T-helper 22 cell (primary cell): ENCODE data around the gene BBS2.

ENCODE experiments used
- DNase-seq: peaks from one replicate; pipeline ENCODE4 v3.0.0-alpha.2; 2020; ENCODE audit warnings: low read depth

The BBS2 gene

DNA sequence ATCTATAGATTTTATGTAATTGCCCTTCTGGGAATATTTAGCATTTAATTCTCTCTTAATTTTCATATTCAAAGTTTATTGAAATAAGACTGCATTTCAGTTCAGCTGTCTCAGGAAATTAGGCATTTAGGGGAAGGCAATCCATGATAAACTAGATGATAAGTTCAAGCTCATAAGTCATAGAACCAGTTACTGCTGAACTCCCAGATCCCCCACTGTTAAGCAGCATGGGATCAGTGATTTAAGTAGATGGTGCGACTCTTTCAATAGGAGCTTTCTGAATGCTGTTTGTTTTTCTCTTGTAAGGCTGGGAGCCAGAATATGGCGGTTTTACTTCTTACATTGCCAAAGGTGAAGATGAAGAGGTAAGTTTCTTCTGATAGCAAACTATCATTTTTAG, 44.6 kb downstream of the BBS2 start:
- no peak for DNase-seq

- DNase-seq = no peak
These were observed 49.2 kb downstream of the BBS2 start for GRCh38 chr16:56470666-56471065.

DNA sequence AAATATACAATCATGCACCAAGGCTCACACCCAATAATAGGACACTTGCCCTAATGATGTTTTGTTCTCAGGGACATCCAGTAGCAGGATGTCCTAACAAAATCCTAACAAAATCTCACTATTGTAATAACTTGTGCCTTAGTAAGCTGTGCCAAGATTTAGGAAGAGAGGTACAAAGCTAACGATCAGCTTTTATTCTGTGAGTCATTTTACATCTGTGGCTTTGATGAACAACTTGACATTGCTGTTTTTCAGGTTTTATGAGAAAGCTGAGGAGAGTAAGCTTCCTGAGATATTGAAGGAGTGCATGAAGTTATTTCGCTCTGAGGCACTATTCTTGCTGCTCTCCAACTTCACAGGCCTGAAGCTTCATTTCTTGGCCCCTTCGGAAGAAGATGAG, 49.6 kb downstream of the BBS2 start:
- no peak for DNase-seq

DNA sequence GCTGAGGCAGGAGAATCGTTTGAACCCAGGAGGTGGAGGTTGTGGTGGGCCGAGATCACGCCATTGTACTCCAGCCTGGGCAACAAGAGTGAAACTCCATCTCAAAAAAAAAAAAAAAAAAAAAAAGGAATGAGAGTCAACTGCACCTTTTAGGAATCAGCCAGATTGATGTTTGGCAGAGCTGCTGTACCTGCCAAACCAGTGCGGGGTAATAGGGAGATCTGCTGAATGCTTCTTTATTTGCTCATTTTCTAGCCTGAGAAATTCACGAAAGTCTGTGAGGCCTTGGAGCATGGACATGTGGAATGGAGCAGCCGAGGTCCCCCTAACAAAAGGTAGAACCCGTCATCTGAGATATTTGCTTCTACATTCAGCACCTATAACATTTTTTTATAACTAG, 50.1 kb downstream of the BBS2 start:
- DNase-seq = no peak

GRCh38 chr16:56468800-56469199, 51.0 kb downstream of the BBS2 start:
- DNase-seq = no peak

GRCh38 chr16:56466344-56466743, 53.5 kb downstream of the BBS2 start:
- DNase-seq = no peak

DNA sequence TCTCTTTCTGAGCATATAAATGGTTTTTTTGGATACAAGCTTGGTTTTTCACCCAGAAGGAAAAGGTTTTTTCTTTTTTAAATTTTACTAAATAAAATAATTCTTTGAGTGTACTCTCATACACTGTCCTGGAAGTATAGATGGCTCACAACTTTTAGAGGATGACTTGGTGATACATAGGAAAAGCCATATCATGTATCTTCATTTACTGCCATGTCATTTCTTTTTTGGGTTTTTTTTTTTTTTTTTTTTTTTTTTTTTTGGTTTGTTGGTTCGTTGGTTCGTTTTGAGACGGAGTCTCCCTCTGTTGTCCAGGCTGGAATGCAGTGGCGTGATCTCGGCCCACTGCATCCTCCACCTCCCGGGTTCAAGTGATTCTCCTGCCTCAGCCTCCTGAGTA, 56.7 kb downstream of the BBS2 start:
- DNase-seq = no peak

DNA sequence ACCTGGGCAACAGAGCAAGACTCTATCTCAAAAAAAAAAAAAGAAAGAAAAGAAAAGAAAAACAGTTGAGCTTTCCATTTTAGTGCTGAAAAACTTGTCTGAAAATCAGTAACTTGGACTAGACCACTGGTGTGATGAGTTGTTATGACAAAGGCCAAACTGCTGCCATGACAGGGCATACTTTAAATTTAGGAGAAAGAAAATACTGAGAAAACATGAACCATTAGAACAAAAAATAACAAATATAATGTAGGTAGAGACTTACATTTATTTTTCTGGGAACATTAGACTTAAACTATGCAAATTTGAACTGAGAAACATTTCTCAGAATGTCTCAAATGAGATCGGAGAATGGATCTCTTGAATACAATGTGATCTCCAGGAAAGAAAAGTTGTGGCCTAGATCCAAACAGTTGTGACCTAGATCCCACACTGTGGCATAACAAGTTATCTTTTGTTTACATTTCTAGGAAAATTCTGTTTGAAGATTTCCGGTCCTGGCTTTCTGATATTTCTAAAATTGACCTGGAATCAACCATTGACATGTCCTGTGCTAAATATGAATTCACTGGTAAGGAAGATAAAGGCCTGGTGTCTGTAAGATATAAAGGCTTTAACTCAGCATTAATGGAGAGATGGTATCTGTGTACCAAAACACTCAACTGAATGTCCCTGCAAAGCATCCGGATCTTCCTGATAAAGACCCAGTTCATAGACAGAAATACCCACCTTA, 57.6 kb downstream of the BBS2 start:
- no peak for DNase-seq

GRCh38 chr16:56460101-56460500, 59.7 kb downstream of the BBS2 start:
- no peak for DNase-seq

- DNase-seq = no peak
These were observed 61.8 kb downstream of the BBS2 start for GRCh38 chr16:56457927-56458470.

DNA sequence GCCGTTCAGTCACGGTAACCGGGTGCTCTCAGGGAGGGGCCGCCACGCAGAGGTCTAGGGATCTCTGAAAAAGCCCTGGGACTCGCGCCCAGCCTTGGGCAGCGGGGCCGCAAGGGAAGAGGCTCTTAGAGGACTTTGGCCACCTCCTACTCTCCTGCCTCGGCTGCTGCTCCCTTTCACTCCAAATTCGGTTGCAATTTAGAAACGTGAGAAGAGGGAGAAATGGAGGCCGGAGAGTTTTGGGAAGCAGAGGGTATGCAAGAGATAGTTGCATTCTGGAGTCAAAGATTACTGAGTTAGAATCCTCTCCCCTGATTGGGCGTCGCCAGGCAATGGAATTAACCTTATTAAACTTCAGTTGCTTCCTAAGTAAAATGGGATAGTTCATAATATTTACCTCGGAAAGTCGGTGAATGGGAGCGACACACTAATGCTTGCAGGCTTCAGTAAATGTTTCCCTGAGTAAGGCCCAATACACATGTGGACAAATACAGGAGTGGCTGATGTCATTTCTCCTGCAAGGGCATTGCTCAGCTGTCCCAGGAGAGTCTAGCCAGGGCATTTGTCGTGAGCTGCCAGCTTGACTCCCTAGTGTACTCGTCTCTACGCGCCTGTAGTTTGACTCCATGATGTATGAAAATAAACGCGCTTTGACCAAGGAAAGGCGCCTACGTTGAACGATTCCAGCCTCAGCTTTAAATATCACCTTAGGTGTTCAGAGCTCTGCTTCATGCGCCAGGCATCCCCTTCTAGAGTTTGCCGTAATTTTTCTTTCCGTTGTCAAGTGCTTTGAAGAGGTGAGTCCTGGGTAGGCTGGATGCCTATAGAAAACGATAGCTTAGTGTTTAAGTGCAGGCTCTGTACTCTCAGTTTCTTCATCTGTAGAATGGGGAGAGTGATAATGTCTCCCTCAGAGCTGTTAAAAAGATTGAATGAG, 67.8 kb downstream of the BBS2 start:
- DNase-seq = no peak

GRCh38 chr16:56450986-56451752, 68.7 kb downstream of the BBS2 start, which contains the start of the genes NUDT21 and OGFOD1:
NUDT21 (minus strand) TSS chr16:56451332; CDS start chr16:56451202, 130 bp downstream.
OGFOD1 (plus strand) TSS chr16:56451554; CDS start chr16:56451613, 59 bp downstream.
- DNase-seq = peak; percentile 91

- no peak for DNase-seq
These were observed 69.4 kb downstream of the BBS2 start for GRCh38 chr16:56450275-56450985.

DNA sequence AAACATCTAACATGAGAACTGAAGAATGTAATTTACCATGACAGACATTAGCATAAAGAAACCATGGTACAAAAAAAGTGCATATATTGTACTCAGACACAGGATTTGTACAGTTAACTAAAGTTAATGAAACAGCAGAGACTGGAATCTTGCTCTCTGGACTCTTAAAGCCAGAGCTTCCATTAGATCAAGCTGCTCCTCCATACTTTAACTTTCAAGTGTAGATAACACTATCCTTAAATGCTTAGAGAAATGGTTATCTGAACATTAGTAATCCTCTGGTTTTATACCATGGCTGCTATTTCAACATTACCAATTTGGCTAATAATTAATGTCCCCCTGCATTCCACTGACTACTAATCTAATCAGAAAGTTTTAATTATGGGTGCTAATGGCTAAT, 71.8 kb downstream of the BBS2 start:
- no peak for DNase-seq

- DNase-seq = no peak
These were observed 72.5 kb downstream of the BBS2 start for GRCh38 chr16:56447286-56447685.

DNA sequence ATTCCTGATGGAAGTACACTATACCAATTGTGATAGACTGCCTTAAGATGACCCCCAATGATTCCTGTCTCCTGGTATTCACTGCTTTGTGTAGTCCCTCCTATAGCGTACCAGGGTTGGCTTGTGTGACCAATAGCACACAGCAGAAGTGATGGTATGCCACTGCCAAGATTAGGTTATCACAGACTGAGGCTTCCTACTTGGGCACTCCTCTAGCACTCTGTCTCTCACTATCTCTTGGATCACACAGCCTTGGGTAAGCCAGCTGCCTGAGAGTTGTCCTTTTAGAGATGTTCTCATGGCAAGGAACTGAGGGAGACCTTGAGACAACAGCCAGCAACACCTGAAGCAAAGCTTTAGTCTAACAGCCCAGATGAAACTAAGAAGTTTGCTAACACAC, 81.8 kb downstream of the BBS2 start:
- DNase-seq = no peak

- no peak for DNase-seq
These were observed 83.6 kb downstream of the BBS2 start for GRCh38 chr16:56436258-56436657.
